ENCODE measurements around the gene OPN4.

DNA sequence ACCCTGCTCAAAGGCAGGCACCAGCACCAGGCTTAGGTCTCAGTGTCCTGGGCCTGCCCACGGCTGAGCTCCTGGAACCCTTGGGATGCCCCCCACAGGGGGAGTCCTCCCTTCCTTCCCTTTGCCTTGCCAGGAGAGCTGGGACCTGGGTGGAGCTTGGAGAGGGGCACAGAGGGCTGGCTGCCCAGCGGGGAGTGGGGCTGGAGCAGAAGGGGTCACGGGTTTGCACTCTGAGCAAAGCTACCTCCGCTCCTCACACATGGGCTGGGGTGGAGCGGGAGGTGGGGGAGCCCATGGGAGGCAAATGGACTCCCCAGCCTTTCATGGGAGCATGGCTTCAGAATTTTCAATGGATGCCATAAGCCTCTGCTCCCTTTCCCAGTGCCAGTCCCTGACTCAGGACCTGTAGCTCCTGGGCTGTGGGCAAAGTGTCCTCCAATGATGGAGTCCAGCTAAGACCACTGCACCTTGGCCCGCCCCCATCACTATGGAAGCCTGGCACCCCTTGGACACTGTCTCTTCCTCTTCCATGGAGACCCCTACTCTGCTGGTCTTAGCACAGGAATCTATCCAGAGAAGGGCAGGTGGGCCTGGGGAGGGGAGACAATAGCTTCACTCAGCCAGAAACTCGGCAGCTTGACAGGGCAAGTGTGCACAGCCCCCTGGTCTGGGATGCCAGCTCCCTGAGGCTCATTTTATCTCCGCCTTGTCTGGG lies 53.9 kb downstream of the OPN4 start:
- TF ChIP-seq CTCF (conservative IDR thresholded peaks at IDR 0.05; ENCODE audit: low read depth, low read length) (no peak), EZH2 (IDR thresholded peaks at IDR 0.05; ENCODE audit: borderline replicate concordance, low read depth, low read length, poor library complexity, severe bottlenecking) (no peak)

All from A673 (cell line).